Measurements from ENCODE around the gene OR9A4.

OR9A4 gene

DNA sequence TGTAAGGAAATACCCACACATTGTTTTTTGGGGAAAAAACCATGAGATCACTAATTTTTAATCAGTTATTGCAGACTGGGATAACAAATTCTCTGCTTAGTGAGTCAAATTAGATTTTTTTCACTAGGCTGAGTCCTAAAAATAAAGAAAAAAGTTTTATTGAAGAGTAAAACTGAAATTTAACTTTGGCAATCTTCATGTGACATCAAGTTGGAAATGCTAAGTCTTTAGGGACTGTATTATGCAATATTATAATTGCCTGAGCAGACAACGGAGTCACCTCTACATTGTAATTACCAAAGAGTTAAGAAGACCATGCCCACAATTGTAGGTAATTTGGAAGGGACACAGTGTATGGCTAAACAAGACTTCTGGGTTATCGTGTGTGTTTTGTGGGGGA lies 32.8 kb downstream of the OR9A4 start:
- DNase-seq (ENCODE audit: low read depth), result no peak

DNA sequence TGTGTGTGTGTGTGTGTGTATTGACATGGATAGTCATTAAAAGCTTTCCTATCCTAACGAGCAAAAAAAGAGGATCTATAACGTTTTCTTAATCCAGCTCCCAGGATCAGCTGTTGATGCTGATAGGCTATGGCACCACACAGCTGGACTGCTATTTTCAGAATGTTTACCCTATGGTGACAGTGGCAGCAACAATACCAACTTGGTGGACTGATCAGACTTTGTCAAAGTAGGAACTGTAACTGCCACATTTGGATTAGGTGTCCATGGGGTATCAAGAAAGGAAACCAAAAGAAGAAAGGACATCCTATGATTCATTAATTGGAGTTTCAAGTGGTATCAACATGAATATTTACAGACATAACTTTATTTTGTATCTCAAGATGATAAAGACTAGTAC lies 33.3 kb downstream of the OR9A4 start:
- DNase-seq (ENCODE audit: low read depth), result no peak

GRCh38 chr7:141949911-141950310 lies 33.7 kb downstream of the OR9A4 start:
- no peak for DNase-seq (ENCODE audit: low read depth)

DNA sequence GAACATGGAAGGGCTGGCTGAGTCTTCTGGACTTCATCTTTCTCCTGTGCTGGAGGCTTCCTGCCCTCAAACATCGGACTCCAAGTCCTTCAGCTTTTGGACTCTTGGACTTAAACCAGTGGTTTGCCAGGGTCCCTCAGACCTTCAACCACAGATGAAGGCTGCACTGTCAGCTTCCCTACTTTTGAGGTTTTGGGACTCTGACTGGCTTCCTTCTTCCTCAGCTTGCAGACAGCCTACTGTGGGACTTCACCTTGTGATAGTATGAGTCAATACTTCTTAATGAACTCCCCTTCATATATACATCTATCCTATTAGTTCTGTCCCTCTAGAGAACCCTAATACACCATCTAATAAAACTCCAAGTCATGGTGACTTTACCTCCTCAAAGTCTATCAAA lies 34.6 kb downstream of the OR9A4 start:
- no peak for DNase-seq (ENCODE audit: low read depth)

DNA sequence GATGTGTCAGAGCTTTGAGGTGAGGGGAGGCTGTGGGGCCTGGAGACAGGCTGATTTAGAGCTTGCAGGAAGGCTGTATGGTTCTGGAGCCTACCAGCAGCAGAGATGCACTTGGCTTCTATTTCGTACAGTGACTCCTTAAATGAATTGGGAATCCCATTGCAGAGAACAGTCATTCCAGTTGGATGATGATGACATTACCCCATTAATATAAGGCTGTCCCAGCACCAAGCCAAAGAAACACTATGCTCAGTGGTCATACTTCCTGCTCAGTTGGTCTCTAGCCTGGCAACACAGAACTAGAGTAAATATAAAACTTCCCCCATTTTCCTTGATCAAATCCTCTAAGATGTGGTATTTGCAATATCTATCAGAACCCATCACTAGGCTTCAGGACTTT lies 36.3 kb downstream of the OR9A4 start:
- no peak for DNase-seq (ENCODE audit: low read depth)

- no peak for DNase-seq (ENCODE audit: low read depth)
These were observed 38.1 kb downstream of the OR9A4 start for GRCh38 chr7:141954334-141954733.

GRCh38 chr7:141956084-141956483 lies 39.9 kb downstream of the OR9A4 start:
- DNase-seq (ENCODE audit: low read depth), result no peak

GRCh38 chr7:141960687-141961422 lies 44.7 kb downstream of the OR9A4 start:
- DNase-seq (ENCODE audit: low read depth), result no peak
